Stimulated activated CD4-positive, alpha-beta T cell treated with anti-CD3 and anti-CD28 coated beads, Interleukin-2, amount 100 ng/mL, for 24 hours (primary cell): ENCODE measurements around the gene BCR.

ENCODE experiments used
- DNase-seq, 2 donors: peaks; one replicate each; pipeline ENCODE4 v3.0.0-alpha.2; 2020

Gene BCR

DNA sequence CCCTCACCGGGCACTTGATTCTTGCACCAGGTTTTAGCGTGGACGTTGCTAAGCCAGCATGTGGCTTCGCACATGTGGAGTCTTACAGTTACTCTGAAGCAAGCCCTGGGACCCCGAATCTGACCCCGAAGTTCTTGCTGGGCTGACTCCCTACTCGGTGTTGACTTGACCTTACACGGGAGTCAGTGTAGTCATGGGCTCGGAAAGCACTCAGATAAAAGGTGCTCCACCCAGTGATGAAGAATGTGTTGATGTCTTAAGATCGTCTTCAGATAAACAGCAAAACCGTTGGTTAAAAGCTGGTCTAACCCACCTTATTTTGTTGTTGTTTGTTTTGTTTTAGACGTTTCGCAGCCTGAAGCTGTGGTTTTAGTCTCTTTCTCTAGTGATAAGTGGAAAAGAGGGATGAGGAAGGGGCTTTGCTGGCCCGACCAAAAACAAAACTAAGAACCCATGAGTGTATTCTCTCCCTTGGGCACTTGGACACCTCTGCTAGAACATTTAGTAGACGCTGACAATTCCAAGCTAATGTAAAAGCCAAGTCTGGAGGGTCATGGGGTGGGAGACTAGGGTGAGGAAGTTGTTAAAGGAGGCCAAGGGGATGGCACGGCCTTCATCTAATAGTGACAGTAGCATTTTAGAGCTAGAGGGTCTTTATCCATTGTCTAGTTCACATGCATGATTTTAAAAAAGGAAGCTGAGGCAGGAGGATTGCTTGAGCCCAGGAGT is 69.9 kb downstream of the BCR start:
- no peak for DNase-seq

DNA sequence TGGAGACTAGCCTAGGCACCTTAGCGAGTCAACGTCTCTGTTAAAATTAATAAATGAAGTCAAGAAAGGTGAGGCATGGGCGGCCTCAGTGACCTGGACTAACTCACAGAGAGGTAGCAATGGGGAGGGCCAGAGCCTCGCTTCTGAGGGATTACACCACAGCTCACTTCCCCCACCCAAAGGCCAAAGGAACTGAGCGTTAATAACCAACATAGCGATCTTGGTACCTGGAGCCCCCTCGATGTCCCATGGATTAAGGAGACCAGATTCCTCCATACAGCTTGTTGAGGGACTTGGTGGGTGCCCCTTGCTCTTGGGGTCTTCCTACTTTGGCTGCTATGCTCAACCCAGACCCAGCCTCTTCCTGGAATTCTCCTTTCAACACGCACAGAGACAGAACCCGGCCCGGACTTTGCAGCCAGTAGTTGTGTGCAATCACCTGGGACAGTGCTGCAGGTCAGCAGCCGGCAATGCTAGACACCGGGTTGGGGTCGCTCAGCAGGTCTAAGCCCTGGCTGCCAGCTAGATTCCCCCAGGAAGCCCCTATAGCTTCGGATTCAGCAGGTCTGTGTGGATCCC is 70.6 kb downstream of the BCR start:
- DNase-seq = no peak

DNA sequence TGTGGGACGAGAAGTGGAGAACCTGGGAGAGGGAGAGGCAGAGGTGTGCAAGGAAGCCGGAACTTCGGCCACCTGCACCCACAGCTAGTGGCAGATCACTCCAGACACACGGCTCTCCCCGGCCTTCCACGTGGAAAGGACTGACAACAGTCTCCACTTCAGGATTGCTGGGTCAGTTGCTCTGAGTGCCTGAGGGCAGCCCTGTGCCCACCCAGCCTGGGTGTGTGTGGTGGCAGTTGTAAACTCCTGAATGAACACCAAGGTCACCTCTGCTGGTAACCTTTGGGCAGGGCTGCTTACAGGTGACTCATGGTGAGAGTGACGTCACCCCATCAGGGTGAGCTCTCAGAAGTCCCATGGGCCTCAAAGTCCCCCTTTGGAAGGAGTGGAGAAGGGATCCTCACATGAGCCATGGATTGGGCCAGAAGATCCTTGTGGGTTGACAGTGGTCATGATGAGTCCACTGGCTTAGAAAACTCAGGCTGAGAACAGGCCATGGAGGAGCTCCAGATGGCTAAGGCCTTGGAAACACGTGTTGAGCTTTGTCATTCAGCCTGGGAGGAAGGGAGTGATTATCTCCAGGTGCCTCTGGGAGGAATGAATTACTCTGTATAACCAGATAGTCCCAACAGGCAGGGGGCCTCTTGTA is 71.3 kb downstream of the BCR start:
- peak; percentile 13 to 24 for DNase-seq

DNA sequence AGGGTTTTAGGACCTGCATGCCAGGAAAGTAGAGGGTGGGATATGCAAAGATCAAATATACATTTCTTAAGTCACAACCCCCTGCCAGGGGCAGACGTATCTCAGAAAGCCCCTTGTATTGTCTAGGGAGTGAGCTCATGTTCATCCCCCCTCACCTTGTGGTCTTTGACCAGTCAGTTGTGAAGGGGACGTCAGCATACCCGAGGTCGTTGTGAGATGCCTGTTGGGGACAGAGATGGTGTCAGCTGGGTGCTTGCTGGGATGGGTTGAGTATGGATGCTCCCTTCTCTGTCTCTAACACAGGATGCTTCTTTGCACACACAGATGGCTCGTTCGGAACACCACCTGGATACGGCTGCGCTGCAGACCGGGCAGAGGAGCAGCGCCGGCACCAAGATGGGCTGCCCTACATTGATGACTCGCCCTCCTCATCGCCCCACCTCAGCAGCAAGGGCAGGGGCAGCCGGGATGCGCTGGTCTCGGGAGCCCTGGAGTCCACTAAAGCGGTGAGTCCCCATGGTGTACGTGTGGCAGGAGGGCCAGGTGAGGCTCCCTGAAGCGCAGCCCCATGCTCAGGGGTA is 73.3 kb downstream of the BCR start:
- DNase-seq = no peak

- no peak for DNase-seq
Measured at GRCh38 chr22:23255506-23256170, 75.3 kb downstream of the BCR start.

DNA sequence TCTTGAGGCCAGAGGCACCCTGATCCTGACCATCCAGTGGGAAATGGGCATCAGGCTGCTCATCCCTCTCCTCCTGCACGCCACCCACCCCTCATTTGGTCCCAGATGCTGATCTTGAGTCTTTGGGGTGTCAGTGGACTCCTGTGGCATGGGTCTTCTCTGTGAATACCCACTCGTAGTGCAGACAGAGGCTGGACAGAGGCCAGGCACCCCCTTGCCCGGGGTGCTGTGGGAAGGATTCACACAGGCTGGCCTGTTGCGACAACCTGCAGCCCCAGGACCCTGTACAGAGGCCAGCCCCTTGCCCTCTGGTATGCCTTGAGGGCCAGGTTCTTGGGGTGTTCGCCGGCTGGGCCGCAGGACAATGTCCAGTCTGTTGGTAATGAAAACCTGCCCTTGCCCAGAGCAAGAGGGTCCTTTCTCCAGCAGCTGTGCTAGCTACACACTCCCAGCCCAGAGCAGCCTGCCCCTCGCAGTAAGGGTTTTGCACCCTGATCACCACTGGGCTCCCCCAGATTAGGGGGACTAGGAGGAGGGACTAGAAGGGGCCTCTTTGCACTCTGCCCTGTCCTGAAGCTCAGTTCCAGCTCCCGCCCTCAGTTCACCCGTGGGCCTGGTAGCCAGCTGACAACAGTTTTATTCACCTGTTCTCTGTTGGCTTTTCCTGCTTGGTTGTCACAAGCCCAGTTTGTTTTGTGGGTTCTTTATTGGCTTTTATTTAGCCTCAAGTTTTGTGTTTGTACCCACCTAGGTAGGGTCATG is 76.0 kb downstream of the BCR start:
- no peak for DNase-seq

GRCh38 chr22:23256986-23257888 is 76.9 kb downstream of the BCR start:
- DNase-seq = no peak

- DNase-seq = no peak
Measured at GRCh38 chr22:23257889-23258825, 77.8 kb downstream of the BCR start.

- DNase-seq = no peak
Measured at GRCh38 chr22:23258826-23259170, 78.5 kb downstream of the BCR start.

GRCh38 chr22:23259916-23260644 is 79.8 kb downstream of the BCR start:
- DNase-seq = no peak

DNA sequence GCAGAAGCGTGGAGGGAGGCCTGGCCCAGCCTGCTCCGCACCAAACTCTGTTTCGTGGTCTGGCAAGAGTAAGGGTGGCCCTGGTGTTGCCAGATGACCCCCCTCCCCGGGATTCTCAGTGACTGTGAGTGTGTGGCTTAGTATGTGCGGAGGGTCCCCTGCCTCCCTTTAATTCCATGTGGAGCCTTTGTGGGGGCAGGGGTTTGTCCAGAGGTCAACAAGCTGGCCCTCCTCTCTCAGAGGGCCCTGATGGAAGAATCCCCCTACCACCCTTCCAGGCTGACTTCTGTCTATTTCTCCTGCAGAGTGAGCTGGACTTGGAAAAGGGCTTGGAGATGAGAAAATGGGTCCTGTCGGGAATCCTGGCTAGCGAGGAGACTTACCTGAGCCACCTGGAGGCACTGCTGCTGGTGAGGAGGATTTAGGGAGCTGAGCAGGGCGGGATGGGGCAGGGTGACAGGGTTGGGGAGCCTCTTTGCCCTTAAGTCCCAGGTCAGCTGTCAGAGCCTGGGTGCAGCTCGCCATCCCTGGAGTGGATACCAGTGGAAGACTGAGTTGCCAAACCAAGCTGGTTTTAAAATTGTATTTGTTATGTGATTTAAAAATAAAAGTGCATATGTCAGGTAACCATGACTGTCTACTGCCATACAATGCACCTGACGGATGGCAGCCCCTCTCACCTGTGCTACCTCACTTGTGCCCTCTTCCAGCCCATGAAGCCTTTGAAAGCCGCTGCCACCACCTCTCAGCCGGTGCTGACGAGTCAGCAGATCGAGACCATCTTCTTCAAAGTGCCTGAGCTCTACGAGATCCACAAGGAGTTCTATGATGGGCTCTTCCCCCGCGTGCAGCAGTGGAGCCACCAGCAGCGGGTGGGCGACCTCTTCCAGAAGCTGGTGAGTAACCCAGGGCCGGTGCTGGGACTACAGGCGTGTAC is 80.6 kb downstream of the BCR start:
- no peak for DNase-seq

- DNase-seq = no peak
Measured at GRCh38 chr22:23261900-23262450, 81.7 kb downstream of the BCR start.

- DNase-seq = no peak
Measured at GRCh38 chr22:23262518-23263332, 82.4 kb downstream of the BCR start.

DNA sequence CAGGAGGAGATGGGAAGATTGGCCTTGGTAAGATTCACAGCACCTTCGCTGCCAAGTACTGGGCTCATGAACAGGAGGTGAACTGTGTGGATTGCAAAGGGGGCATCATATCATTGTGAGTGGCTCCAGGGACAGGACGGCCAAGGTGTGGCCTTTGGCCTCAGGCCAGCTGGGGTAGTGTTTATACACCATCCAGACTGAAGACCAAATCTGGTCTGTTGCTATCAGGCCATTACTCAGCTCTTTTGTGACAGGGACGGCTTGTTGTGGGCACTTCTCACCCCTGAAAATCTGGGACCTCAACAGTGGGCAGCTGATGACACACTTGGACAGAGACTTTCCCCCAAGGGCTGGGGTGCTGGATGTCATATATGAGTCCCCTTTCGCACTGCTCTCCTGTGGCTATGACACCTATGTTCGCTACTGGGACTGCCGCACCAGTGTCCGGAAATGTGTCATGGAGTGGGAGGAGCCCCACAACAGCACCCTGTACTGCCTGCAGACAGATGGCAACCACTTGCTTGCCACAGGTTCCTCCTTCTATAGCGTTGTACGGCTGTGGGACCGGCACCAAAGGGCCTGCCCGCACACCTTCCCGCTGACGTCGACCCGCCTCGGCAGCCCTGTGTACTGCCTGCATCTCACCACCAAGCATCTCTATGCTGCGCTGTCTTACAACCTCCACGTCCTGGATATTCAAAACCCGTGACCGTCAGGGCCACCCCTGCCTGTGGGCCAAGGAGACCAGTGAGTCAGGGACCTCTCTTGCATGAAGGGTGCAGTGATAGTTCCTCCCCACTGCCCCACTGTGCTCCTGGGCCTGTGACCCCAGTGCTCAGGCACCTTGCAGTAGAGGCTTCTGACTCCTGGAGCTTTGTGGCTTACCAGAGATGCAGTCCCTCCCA is 83.6 kb downstream of the BCR start:
- peak; percentile 17 to 35 for DNase-seq

DNA sequence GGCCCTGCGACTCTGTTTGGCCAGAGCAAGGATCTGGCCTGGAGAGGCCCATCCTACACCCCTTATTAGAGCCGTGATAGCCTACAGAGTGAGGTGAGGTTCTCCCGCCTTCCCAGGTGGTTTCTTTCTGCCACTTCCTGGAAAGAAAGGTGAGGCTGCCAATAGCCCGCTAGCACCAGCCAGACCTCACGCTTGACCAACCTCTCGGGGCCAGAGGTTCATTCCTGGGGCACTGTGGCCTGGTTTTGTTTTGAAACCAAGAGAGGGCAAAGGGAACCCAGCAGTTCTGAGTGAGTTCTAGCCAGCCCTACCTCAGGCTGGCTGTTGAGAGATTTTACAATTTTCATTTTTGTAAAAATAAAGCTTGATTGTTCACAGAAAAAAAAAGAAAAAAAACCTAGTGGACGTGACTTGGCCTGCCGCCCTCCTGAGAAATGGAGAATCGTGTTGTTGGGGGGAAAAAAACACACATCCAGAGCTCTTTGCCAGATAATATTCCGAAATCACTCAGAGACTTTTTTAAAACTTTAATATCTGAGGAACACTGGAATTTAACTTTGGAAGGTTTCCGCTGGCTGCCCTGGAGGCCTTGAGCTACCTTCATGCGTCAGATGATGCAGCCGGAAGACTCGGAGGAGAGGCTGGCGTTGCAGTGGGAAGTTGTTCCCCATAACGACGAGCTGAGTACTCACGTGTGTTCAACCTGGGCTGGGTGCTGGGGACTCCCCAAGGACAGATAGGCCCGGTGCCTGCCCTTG is 84.5 kb downstream of the BCR start:
- no peak for DNase-seq

DNA sequence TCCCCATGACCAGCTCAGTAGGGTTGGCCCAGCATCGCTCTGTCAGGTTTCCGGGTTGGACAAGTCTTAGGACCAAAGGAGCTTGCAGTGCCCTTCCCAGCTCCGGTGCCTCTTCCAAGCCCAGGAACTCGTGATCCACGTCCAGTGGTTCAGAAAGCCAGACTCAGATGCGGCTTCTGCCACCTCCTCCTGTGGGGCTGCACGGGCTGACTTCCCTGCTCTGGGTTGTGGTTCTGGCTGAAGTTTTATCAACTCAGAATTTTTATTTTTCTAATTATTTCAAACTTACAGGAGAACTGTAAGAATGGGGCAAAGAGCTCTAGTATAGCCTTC is 85.0 kb downstream of the BCR start:
- no peak for DNase-seq
